DND-41 (cell line): Measurements from ENCODE around the gene RAD51B.

Source experiments
- EZH2 ChIP-seq: IDR thresholded peaks from 3 replicates; pipeline ENCODE4 v1.6.1; 2012; ENCODE audit warnings: borderline replicate concordance, low read depth, mild to moderate bottlenecking, moderate library complexity, low read length, inconsistent platforms; ENCODE audit not compliant: severe bottlenecking
- TF ChIP-seq, protein P1 (sequence below): IDR thresholded peaks from 2 replicates; pipeline ENCODE4 v1.5.1; 2012; ENCODE audit warnings: borderline replicate concordance, low read length, moderate library complexity, mild to moderate bottlenecking; ENCODE audit not compliant: poor library complexity, severe bottlenecking; ENCODE audit errors: extremely low read depth

GRCh38 chr14:68770553-68771286 is 951.1 kb downstream of the RAD51B start:
- TF ChIP-seq, protein P1, sequence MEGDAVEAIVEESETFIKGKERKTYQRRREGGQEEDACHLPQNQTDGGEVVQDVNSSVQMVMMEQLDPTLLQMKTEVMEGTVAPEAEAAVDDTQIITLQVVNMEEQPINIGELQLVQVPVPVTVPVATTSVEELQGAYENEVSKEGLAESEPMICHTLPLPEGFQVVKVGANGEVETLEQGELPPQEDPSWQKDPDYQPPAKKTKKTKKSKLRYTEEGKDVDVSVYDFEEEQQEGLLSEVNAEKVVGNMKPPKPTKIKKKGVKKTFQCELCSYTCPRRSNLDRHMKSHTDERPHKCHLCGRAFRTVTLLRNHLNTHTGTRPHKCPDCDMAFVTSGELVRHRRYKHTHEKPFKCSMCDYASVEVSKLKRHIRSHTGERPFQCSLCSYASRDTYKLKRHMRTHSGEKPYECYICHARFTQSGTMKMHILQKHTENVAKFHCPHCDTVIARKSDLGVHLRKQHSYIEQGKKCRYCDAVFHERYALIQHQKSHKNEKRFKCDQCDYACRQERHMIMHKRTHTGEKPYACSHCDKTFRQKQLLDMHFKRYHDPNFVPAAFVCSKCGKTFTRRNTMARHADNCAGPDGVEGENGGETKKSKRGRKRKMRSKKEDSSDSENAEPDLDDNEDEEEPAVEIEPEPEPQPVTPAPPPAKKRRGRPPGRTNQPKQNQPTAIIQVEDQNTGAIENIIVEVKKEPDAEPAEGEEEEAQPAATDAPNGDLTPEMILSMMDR, result no peak
- no peak for TF ChIP-seq EZH2
